ENCODE data around the gene CD164L2.

Gene CD164L2

DNA sequence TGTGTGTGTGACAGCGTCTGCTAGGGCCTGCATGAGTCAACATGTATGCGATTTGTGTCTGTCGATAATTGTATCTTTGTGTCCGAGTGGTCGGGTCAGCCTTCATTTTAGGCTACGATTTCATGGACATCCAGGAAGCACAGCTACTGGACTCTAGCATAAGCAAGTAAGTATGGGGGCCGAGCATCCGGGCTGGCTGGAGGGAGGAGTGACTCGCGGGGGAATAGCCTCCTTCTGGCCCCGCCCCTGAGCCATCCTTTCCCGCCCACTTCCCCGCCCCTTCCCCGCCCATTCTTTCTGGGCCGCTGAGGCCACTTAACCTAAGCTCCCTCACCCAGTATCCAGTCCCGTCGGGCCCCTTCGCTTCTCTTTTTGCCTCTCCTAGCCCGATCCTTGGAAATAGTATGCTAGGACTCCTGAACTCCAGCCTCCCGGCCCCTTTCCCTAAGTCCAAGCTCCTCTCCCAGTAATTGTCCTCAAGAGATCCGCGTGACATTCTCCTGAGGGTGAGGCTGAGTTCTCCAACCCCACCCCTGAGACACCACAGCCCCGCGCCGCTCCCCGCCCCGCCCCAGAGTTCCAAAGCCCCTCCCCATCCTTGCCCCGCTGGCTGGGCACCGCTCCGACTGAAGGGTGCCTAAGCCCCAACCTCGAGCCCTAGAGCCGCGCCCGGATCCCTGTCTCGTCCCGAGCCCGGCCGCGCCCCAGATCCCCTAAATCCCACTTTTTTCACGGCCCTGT, 17.6 kb downstream of the CD164L2 start:
- in situ Hi-C loops (cut with MboI; ENCODE audit: low sequenced_read_pairs), result no loop called here

DNA sequence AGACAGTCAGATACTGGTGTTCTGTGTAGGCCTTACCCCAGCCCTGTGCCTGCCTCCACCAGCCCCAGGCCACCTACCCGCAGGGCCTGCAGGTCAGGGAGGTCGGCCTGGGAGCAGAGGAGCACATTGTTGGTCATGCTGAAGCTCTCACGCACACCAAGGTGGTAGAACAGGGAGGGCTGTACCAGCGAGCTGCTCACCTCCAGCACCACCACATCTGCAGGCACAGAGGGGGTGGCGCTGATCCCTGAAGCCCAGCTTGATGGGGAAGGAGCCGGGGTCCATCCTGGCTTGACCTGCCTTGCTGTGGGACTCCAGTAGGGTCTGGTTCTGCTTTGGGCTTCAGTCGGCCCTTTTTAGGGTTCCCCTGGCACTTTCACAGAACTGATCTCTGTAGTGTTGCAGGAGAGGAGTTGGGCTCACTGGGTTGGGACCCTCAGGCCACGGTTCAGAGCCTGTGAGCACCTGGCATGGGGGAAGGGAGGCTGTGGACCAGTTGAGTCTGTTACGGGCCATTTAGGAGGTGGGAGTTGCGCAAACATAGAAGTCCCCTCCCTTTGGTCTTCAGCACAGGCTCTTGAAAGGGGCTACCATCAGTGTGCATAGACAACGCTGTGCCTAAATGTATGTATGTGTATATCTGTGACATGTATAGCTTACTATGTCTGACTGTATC, 18.3 kb downstream of the CD164L2 start:
- in situ Hi-C loops (cut with MboI; ENCODE audit: low sequenced_read_pairs), result no loop called here

DNA sequence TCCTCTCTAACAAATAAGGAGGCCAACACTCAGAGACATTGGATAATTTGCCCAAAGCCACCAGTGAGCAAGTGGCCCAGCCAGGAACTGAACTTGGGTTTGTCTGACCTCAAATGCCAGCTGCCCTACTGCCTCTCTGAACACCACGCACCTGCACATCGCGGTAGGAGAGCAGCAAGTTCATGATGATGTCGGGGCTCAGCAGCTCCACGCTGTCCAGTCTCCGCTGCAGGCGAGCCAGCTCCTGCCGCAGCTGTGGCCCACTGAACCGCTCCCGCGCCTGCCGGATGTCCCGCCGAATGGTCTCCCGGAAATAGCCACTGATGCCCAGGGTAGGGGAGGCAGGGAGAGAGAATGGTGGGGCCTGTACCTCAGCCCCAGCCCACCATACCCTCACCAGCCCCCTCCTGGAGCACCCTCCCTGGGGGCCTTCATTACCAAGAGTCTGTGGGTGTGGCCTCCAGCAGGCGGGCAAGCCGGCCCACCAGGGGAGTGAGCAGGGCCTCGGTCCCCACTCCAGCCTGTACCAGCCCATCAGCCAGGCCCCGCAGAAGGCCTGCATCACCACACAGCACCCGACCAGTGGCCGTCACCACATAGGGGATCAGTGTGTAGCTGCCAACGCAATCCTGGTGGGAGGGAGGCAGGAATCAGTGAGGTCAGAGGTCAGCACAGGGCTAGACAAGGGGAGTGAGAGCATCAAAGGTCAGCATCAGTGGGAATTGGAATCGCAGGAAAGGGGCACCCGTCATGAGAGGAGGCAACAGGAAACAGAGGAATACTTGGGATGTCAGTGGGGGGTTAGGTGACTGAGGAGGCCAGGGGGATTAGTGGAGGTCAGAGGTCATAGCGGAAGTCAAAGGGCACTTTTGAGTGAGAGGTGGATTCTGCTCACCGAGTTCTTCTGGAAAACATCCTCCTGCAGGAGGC, 19.1 kb downstream of the CD164L2 start:
- in situ Hi-C loops (cut with MboI; ENCODE audit: low sequenced_read_pairs), result no loop called here

DNA sequence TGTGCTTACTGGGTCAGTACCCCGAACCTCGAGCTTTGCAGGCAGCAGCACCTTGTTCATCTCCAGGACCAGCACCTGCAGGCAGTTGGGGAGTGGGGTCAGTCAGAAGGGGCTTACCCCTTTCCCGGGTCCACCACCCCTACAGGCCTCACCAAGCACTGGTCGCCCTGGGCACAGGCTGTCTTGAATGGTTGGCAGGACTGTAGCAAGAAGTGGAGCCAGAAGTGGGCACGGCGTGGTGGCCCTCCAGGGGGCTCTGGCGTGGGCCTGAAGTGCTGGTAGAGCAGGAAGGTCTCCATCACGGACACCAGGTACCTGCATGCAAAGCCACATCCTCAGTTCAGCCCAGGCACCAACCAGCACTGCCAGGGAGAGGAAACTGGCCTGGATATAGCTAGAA, 21.6 kb downstream of the CD164L2 start:
- in situ Hi-C loops (cut with MboI; ENCODE audit: low sequenced_read_pairs), result no loop called here

- in situ Hi-C loops (cut with MboI; ENCODE audit: low sequenced_read_pairs), result no loop called here
Measured at GRCh38 chr1:27361044-27361402, 22.1 kb downstream of the CD164L2 start.

DNA sequence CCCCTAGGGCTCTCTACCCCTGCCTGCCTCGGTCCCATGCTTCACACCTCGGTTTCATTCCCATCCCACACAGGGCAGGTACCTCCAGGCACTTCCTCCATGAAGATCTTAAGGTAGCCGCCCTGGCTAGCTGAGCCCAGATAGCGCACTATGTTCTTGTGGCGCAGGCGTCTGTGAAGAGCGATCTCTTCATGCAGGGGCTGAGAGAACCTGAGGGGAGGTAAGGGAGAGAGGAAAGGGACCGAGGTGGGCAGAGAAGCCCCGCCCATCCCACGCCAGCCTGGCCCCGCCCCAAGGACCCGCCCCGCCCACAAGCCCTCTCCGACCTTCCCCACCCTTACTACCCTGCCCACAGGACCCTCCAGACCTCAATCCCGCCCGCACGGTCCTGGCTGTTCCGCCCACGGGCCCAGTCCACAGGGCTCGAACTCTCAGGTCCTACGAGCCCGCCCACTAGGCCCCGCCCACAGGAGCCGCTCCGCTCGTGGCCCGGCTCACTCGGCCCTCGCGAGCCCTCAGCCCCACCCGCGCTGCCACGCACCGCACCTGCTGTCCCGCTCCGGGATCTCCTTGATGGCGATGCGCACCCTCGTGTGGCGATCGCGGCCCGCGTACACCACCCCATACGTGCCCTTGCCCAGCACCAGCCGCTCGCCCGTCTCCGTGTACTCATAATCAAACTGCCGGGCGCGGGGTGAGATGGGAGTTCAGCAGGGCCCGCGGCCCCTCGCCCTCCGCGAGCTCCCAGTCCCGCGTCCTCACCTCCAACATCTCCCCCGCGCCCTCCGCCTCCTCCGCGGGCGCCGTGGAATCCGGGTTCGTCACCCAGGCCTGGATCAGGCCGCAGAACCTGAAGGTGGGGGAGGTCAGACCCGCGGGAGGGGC, 22.7 kb downstream of the CD164L2 start:
- in situ Hi-C loops (cut with MboI; ENCODE audit: low sequenced_read_pairs), result no loop called here

DNA sequence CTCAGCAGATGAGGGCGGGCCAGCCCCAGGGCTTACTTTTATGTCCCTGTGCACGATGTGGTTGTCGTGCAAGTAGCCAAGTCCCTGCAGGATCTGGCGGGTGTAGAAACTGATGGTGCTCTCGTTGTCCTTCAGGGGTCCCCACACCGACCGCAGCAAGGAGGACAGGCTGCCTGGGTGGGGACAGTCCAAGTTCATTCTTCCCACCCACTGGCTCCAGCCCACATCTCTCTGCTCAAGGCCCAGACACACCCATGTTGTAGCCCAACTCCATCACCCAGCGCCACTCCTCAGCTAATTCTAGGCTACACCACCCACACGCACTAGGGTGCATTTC, 23.3 kb downstream of the CD164L2 start:
- in situ Hi-C loops (cut with MboI; ENCODE audit: low sequenced_read_pairs), result no loop called here

DNA sequence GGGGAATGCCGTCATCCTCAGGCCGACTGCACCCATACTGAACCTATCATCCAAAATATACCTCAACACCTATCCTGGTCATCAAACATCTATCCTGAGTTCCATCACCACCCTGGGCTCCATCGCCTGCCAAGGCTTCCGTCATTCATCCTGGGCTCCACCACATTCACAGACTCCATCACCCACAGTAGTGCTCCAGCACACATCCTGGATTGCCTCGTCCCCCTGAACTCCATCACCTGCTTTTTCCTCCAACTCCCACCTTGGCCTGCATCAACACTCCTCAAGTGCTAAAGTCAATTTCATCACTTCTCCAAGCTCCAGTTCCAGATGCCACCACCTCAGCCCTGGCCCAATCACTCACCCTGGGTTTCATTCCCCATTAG, 24.2 kb downstream of the CD164L2 start:
- in situ Hi-C loops (cut with MboI; ENCODE audit: low sequenced_read_pairs), result no loop called here

GRCh38 chr1:27358038-27358927, 24.9 kb downstream of the CD164L2 start:
- in situ Hi-C loops (cut with MboI; ENCODE audit: low sequenced_read_pairs), result no loop called here

GRCh38 chr1:27357281-27358037, 25.7 kb downstream of the CD164L2 start:
- in situ Hi-C loops (cut with MboI; ENCODE audit: low sequenced_read_pairs), result no loop called here

- in situ Hi-C loops (cut with MboI; ENCODE audit: low sequenced_read_pairs), result no loop called here
Measured at GRCh38 chr1:27356619-27357280, 26.4 kb downstream of the CD164L2 start.

DNA sequence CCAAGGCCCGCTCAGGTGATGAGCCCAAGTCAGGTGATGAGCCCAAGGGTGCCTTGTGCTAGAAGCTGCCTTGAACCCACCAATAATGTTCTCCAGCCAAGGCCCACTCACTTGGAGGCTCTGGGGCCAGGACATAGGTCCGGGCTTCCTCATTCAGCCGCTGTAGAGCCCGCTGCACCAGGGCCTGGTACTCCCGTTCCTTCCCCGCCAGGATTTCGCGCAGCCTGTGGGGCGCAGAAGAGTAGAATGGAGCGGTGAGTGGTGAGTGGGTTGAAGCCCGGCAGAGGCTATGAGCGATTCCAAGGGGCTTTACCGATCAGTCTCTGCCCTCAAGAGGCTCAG, 26.9 kb downstream of the CD164L2 start:
- in situ Hi-C loops (cut with MboI; ENCODE audit: low sequenced_read_pairs), result no loop called here

DNA sequence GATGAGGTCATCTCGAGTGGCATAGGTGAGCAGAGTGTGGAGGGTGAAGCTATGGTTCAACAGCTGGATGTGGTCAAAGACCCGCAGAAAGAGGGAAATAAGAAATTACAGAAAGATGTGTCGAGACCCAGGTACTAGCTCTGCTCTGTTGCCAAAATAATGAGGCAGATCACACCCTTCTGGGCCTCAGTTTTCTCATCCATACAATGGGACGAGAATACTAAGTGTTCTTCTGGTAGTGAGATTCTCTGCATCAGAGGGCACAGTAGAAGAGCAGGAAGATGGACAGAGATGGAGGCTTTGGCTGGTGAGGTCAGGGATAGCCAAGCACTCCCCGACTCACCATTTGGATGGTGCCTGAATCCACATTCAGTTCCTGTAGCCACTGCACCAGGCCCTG, 27.4 kb downstream of the CD164L2 start:
- in situ Hi-C loops (cut with MboI; ENCODE audit: low sequenced_read_pairs), result no loop called here

DNA sequence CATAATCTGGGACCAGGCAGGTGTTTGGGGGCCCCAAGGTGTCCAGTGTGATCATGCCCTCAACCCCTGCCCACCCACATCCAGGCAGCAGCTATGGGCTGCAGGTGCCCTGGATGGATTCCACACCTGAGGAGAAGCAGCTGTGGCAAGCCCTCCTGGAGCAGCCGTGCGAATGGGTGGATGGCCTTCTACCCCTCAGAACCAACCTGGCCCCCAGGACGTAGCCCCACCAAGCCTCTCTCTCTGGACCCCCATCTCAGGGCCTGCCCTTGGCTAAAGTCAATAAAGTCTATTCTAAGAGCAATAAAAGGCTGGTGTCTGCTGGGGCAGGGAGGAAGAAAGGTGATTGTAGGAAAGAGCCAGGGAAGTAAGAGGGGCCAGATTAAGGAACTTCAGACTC, 29.5 kb downstream of the CD164L2 start:
- in situ Hi-C loops (cut with MboI; ENCODE audit: low sequenced_read_pairs), result no loop called here

DNA sequence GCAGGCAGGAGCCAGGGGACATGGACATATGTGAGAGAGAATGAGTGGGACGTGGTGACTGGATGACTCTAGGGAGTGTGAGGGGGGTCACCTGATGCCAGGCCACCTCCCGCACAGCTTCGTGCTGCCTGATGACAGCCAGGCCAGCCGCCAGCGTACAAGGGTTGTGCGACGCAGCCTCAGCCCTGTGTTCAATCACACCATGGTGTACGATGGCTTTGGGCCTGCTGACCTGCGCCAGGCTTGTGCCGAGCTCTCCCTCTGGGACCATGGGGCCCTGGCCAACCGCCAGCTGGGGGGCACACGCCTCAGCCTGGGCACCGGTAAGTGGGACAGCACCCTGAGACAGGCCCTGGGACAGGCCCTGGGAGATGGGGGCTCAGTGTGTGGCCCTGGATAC, 30.0 kb downstream of the CD164L2 start:
- in situ Hi-C loops (cut with MboI; ENCODE audit: low sequenced_read_pairs), result no loop called here

GRCh38 chr1:27351541-27352107, 31.5 kb downstream of the CD164L2 start:
- in situ Hi-C loops (cut with MboI; ENCODE audit: low sequenced_read_pairs), result no loop called here

DNA sequence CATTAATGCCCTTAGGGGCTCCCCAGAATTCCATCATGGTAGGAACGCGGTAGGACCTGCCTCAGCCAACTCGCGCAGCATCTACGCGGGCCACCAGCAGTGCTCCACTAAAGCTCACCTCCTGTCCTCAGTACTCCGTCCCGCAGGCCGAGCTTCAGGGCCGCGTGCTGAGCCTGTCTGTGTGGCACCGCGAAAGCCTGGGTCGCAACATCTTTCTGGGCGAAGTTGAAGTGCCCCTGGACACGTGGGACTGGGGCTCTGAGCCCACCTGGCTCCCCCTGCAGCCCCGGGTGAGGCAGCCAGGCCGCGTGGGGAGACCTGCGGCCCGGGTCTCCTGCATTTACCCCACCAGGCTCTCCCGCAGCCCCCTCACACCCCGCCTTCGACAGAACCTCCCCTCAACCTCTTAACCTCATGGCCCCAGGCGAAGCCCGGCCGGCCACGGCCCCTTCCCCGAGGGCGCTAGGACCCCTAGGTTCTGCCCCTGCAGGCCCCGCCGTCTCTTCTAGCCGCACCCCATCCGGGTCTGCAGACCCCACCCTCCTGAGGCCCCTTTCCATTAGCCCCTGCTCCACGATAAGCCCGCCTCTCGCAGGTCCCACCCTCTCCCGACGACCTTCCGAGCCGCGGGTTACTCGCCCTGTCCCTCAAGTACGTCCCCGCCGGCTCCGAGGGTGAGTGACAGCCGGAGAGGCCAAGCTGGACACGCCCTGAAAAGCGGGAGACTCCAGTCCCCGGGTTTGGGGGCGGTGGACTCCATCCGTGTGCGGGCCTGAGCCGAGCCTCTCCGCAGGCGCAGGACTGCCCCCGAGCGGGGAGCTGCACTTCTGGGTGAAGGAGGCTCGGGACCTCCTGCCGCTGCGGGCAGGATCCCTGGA, 32.2 kb downstream of the CD164L2 start:
- in situ Hi-C loops (cut with MboI; ENCODE audit: low sequenced_read_pairs), result no loop called here

All from HL-60/S4 treated with retinoic acid at 250 ng/mL for 4 days and 3 days (cell line).